ENCODE results near the gene NEU4. TPM values are rescaled to one million over a fixed set of nuclear protein-coding genes. Genes with fewer than 3 reads are reported as not detected.

The NEU4 gene
- total RNA-seq, 1 experiment from 2014 or later, result 0.70 TPM

- Histone ChIP-seq H3K56ac (ENCODE audit: insufficient read length, low read depth, low read length) (no peak overlapping the region), H3K23me2 (ENCODE audit: insufficient read length, low read depth, low read length, poor library complexity, severe bottlenecking) (no peaks in the 10 kb centered on the region), H3K4me1 (ENCODE audit: insufficient read depth, low read length) (peaks cover 5% of the 10 kb centered on the region; the same call in 1 of the 2 replicates), H3K79me2 (ENCODE audit: insufficient read depth, low read length) (no peaks in the 10 kb centered on the region), H3T11ph (ENCODE audit: low read length) (no peak overlapping the region), H2AK5ac (ENCODE audit: insufficient read length, low read length) (no peak overlapping the region), H2BK20ac (ENCODE audit: low read depth, low read length, poor library complexity, severe bottlenecking) (no peak overlapping the region), H3K4me2 (ENCODE audit: insufficient read depth, insufficient read length, low read length) (no peak overlapping the region), H2BK15ac (ENCODE audit: low read depth, low read length) (peak overlapping the region; percentile 24; the same call in 1 of the 2 replicates), H3K9me3 (ENCODE audit: control insufficient read depth, low read depth, low read length) (no peaks in the 10 kb centered on the region), H3K14ac (ENCODE audit: insufficient read depth, low read length) (no peak overlapping the region), H2BK120ac (ENCODE audit: low read depth, low read length, poor library complexity, severe bottlenecking) (no peak overlapping the region), H3K9ac (ENCODE audit: extremely low read depth, insufficient read length, low read length) (no peak overlapping the region), H3K4ac (ENCODE audit: low read depth, low read length) (no peak overlapping the region), H4K91ac (ENCODE audit: insufficient read length, low read depth, low read length) (no peak overlapping the region), H3K27ac (ENCODE audit: insufficient read length, low read depth, low read length) (no peak overlapping the region), H2BK12ac (ENCODE audit: insufficient read length, low read depth, low read length) (no peak overlapping the region), H3K79me1 (ENCODE audit: insufficient read depth, low read depth, low read length, poor library complexity, severe bottlenecking) (no peaks in the 10 kb centered on the region), H4K5ac (ENCODE audit: insufficient read length, low read depth, low read length) (no peak overlapping the region), H2BK5ac (ENCODE audit: insufficient read length, low read length) (no peak overlapping the region), H4K8ac (replicated peaks; ENCODE audit: insufficient read length, low read depth, low read length) (no peak overlapping the region), H4K20me1 (ENCODE audit: control insufficient read depth, insufficient read depth, insufficient read length) (no peaks in the 10 kb centered on the region), H3K23ac (ENCODE audit: insufficient read length, low read depth, low read length) (no peak overlapping the region), H3K27me3 (ENCODE audit: insufficient read depth, low read length) (peaks cover 9% of the 10 kb centered on the region; the same call in 1 of the 2 replicates), H2AFZ (ENCODE audit: low read length) (no peak overlapping the region), H3K18ac (ENCODE audit: insufficient read length, low read depth, low read length) (no peak overlapping the region)
- DNase-seq, result peak; percentile 31
- Mint-ChIP-seq H3K4me3 (no peak overlapping the region), H3K9me3 (no peaks in the 10 kb centered on the region), H3K27ac (no peak overlapping the region), H3K4me1 (peaks cover 2 to 26% of the 10 kb centered on the region in 2 experiments; a peak in 3 of 4 replicates), H3K36me3 (ENCODE audit: insufficient read depth in 1 of 3, low read depth in 3 of 3) (no peaks in the 10 kb centered on the region), H3K27me3 (ENCODE audit: low read depth) (peaks cover 19% of the 10 kb centered on the region)
- no CpG with 5 or more reads among the region's 32 CpGs for WGBS (ENCODE audit: extremely low coverage, insufficient read length, low lambda C conversion rate)
- no peak for TF ChIP-seq CTCF (conservative IDR thresholded peaks at IDR 0.05)
Measured at GRCh38 chr2:241802421-241803318, 6.3 kb upstream of the NEU4 start.
